ENCODE results near the gene APOL4. TPM values are rescaled to one million over a fixed set of nuclear protein-coding genes. Genes with fewer than 3 reads are reported as not detected.

APOL4 gene
- total RNA-seq, 1 experiment from 2014 or later = 0.31 TPM

GRCh38 chr22:36204632-36205015, 3.0 kb upstream of the APOL4 start:
- ChIA-PET CTCF (interaction anchor here (0.9 to 1.9 kb wide), 10 partner anchors 10 to 282 kb away, joined by 3 to 8 read pairs (median 4); partner anchors contain the start of gene APOL2), POLR2A (no interaction called here)
- no peak for TF ChIP-seq MXD4 (CRISPR knock-in tag; IDR thresholded peaks at IDR 0.05; ENCODE audit: borderline replicate concordance)
- TF ChIP-seq TP53 (CRISPR knock-in tag; IDR thresholded peaks at IDR 0.05) = no peak
- no peak for TF ChIP-seq USF1 (CRISPR knock-in tag; IDR thresholded peaks at IDR 0.05)
- TF ChIP-seq ELF4 (CRISPR knock-in tag; IDR thresholded peaks at IDR 0.05; ENCODE audit: low read depth) = no peak
- no peak for TF ChIP-seq SMAD4 (CRISPR knock-in tag; IDR thresholded peaks at IDR 0.05)
- TF ChIP-seq IRF2 (CRISPR knock-in tag; IDR thresholded peaks at IDR 0.05; ENCODE audit: borderline replicate concordance, low read depth) = no peak
- no peak for TF ChIP-seq NFATC4 (CRISPR knock-in tag; IDR thresholded peaks at IDR 0.05)
- no peak for TF ChIP-seq ZNF671 (CRISPR knock-in tag; IDR thresholded peaks at IDR 0.05)
- no peak for TF ChIP-seq ZBTB21 (CRISPR knock-in tag; IDR thresholded peaks at IDR 0.05; ENCODE audit: borderline replicate concordance)
- TF ChIP-seq ATF6 (CRISPR knock-in tag; IDR thresholded peaks at IDR 0.05) = no peak
- no peak for TF ChIP-seq ZNF281 (CRISPR knock-in tag; IDR thresholded peaks at IDR 0.05)
- TF ChIP-seq ZNF232 (CRISPR knock-in tag; IDR thresholded peaks at IDR 0.05) = no peak
- TF ChIP-seq ZNF416 (CRISPR knock-in tag; IDR thresholded peaks at IDR 0.05) = no peak
- TF ChIP-seq KAT7 (CRISPR knock-in tag; IDR thresholded peaks at IDR 0.05; ENCODE audit: borderline replicate concordance) = no peak
- TF ChIP-seq ZNF219 (CRISPR knock-in tag; IDR thresholded peaks at IDR 0.05; ENCODE audit: borderline replicate concordance) = no peak
- no peak for TF ChIP-seq IRF1 (CRISPR knock-in tag; IDR thresholded peaks at IDR 0.05)
- TF ChIP-seq GABPB1 (CRISPR knock-in tag; IDR thresholded peaks at IDR 0.05) = no peak
- TF ChIP-seq AFF4 (CRISPR knock-in tag; IDR thresholded peaks at IDR 0.05; ENCODE audit: borderline replicate concordance) = no peak
- TF ChIP-seq TEAD4 (CRISPR knock-in tag; IDR thresholded peaks at IDR 0.05) = no peak
- no peak for TF ChIP-seq FOXK1 (CRISPR knock-in tag; IDR thresholded peaks at IDR 0.05)
- ATAC-seq = peak; percentile 77
- Mint-ChIP-seq H3K4me1 (peaks cover 23% of the 10 kb centered on the region), H3K27ac (no peak overlapping the region), H3K36me3 (peaks cover 10% of the 10 kb centered on the region), H3K27me3 (ENCODE audit: low read depth) (peaks cover 12% of the 10 kb centered on the region), H3K4me3 (no peak overlapping the region), H3K9me3 (peaks cover 15% of the 10 kb centered on the region)
- no peak for DNase-seq (ENCODE audit: low spot score)

Measured in WTC11 (cell line).